Measurements from ENCODE around the gene MPL.
A peak's percentile ranks its signal among the peaks of the same experiment; 100 is the strongest.
"Not testable (repeated sequence)": the region's sequence is repeated elsewhere in the genome, so short reads cannot be mapped to it uniquely, and the experiment has no call there.

The MPL gene

GRCh38 chr1:43358121-43358745 lies 20.6 kb downstream of the MPL start:
- peak; percentile 9 to 45 for DNase-seq

DNA sequence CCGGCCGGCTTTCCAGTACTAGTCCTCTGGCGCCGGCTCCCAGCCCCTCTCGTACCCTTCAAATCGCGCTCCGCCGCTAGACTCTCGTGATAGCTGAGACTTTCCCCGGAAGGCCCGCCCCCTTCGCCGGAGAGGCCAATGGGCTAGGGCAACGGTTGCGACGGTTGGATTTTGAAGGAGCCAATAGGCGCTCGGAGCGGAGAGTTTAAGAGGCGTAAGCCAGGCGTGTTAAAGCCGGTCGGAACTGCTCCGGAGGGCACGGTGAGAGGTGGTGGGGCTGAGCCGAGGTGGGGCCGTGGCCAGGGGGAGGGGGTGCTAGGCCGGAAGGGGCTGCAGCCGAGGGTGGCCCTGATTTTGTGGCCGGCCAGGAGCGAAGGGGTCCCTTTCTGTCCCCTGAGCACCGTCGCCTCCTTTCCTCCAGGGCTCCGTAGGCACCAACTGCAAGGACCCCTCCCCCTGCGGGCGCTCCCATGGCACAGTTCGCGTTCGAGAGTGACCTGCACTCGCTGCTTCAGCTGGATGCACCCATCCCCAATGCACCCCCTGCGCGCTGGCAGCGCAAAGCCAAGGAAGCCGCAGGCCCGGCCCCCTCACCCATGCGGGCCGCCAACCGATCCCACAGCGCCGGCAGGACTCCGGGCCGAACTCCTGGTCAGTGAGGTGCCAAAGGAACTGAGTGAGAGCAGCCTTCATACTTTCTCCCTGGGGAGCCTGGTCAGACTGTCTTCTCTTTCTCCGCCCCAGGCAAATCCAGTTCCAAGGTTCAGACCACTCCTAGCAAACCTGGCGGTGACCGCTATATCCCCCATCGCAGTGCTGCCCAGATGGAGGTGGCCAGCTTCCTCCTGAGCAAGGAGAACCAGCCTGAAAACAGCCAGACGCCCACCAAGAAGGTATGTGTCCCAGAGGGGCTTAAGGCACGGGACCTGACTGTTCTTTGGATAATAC lies 21.4 kb downstream of the MPL start, which contains the start of gene CDC20:
Gene CDC20, plus strand, starts transcription at position 236 of the 948 bp plus-strand sequence. Its CDS starts 235 bp downstream, at position 471.
- DNase-seq: peak; percentile 96 to 97

DNA sequence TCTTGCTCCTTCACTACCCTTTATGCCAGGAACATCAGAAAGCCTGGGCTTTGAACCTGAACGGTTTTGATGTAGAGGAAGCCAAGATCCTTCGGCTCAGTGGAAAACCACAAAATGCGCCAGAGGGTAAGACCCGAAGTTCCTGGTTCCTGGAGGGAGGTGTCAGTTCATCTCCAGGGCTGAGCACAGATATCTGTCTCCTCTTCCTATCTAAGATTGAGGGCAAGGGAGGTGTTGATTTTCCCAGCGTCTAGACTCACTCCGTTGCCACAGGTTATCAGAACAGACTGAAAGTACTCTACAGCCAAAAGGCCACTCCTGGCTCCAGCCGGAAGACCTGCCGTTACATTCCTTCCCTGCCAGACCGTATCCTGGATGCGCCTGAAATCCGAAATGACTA lies 22.1 kb downstream of the MPL start:
- DNase-seq: no peak

DNA sequence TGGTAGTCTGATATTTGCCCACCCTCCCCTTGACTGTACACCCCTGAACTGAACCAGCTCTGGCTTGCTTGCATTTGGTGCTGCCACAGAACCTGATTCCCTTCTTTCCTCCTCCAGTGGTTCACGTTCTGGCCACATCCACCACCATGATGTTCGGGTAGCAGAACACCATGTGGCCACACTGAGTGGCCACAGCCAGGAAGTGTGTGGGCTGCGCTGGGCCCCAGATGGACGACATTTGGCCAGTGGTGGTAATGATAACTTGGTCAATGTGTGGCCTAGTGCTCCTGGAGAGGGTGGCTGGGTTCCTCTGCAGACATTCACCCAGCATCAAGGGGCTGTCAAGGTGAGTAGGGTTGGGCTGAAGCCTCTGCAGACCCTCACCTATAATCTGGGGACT lies 23.0 kb downstream of the MPL start:
- no peak for DNase-seq

DNA sequence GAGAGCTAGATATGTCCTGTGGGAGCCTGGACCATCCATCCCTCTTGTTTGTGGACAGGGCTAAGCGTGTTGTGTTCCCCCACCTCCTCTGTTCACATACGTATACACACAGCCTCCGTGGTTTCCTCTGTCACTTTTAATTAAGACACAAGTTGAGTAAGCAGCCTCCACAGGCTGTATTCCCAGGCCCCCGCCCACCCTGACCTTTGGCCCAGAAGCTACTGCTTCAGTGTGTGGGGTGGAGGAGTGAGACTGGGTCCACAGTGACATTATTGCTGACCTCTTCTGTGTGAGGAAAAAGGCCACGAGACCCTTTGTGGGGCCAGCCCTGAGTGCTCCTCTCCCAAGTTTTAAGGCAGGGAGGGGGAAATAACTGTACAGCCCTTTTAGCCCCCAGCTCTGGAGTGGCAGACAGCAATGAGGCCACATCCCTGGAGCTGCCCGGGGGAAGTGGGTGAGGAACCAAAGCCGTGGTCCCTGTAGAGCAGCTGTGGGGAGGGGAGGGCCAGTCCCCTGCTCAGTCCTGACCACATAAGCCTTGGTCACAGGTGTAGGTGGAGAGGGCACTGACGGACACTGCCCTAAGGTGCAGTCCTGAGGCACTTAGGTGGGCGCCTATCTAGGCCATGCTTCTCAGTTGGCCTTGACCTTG lies 25.8 kb downstream of the MPL start:
- no peak for DNase-seq

DNA sequence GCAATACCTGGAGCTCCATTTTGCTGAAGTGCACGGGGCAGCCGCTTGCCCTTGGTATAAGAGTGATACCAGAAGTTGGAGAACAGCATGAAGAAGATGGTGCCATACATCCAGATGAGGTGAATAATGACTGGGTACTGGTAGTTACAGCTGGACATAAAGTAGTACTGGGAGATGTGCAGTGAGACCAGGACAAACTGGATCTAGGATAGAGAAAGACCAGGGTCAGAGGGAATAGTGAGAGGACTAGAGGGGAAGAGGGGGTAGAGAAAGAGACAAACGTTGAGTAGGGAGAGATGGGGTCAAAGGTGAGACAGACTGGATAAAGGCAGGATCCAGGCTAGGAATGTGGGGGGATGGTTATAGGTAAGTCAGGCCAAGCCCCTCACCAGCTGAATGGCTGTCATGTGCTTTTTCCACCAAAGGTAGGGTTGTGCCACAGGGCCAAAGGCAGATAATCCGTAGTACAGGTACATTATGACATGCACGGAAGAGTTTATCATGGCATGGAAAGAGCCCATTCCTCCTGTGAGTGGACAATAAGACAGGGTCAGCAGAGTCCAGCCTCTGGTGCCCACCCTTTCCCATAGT lies 26.4 kb downstream of the MPL start:
- DNase-seq: no peak

DNA sequence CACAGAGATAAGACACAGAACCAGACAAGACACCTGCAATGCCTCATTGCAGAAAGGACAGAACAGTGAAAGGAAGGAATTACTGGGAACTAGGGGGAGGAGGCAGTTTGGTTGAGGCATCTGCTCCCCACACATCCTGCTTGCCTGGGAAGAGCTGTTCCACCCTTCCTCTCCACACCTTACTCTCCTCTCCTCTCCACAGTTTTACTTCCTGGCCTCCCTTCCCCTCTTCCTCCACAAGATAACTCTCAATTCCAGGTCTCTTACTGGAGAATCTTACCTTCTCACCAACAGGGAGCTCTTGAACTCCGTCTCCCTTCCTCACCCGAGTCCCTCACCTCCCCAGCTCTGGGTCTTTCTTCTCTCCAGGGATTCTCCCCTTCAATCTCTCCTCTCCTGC lies 28.1 kb downstream of the MPL start:
- DNase-seq: no peak

DNA sequence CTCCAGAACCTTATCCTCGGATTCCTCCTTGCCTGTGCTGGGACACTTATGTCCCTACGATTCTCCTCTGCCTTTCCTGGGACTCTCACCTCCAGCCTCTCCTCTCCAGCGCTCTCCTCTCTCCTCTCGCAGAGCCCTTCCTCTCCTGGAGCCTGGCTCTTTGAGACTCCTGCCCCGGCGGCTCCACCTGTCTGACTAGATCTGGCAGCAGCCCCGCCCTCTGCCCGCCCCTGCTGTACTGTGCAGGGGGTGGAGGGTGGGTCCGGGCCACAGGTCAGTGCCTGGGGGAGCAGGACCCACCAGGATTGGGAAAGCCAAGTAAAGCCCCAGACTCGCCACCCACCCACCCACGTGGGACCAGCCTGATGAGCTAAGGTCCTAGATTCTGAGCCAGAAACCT lies 28.6 kb downstream of the MPL start:
- DNase-seq: no peak

DNA sequence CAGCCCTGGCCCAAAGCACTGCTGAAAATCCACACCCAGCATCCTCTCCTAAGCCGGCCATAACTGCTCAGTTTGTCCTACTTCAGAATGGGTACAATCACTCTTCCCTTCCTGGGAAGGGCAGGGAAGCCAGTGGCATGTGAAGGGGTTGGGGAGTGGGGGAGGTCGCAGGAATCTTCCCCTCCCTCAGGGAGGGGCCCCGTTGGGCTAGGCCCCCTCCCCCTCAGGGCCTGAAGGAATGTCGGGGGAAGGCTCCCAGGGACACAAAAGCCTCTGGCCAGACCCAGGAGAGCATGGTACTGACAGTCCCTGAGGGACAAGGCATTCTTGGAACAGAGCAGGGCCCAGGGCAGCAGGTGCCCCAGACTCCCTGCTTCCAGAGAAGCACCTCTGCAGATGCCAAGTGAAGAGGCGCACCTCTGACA lies 29.0 kb downstream of the MPL start:
- DNase-seq: no peak

DNA sequence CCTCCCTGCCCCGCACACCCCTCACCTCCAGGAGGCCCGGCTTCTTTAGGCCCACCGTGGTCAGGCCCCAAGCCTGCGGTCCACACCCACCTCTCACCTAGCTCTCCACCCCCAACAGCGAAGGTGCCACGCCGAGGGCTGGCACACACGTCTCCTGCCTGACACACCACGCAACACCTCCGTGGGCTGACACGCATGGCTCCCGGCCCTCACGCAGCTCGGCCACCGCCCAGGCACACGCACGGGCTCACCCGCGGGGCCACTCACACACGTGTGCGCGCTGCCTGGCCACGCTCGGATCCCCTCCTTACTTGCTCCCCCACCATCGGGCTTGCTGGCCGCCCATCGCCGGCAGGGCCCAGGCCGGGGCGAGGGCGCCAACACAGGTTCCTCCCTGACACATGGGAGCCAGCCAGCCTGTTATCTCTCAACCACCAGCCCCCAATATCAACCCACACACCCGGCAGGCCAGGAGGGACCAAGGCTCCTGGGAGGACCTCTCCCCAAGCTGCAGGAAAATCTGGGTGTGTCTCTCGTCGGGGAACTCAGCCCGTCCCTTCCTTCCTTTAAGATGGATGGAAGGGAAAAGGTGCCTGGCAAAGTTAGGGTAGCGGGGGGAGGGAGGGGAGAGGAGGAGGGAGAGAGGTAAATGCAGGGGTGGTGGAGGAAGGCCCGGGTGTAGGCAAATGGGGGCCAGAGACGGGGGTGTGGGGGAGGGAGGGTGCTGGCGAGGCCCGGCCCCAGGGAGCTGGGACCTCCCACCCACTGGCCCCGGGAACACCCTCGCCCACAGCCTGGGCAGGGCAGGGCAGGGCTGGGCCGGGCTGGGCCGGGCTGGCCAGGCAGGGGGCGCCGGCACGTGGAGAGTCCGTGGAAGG lies 29.6 kb downstream of the MPL start:
- no peak for DNase-seq

- peak; percentile 63 to 76 for DNase-seq
Measured at GRCh38 chr1:43367904-43368645, 30.5 kb downstream of the MPL start, which contains the start of gene ELOVL1. ELOVL1 (minus strand) TSS chr1:43368011; CDS start chr1:43365609, 2,402 bp downstream.

DNA sequence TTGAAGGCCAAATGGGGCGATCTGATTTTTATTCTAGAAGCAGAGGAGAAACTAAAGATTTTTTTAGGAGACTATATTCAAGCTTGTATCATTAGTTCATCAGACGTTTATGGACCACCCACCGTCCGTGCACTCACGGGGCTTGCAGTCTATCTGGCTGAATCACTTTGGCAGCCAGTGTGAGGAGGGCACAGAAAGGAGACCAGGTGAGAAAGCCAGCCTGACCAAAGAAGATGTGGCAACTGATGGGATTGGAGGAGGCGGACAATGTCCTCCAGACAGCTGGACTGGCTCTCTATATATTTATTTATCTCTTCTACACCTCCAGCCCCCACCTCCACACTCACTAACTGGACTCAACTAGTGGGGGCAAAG lies 31.0 kb downstream of the MPL start:
- no peak for DNase-seq

- not testable (repeated sequence) for DNase-seq
Measured at GRCh38 chr1:43369779-43370178, 32.2 kb downstream of the MPL start.

DNA sequence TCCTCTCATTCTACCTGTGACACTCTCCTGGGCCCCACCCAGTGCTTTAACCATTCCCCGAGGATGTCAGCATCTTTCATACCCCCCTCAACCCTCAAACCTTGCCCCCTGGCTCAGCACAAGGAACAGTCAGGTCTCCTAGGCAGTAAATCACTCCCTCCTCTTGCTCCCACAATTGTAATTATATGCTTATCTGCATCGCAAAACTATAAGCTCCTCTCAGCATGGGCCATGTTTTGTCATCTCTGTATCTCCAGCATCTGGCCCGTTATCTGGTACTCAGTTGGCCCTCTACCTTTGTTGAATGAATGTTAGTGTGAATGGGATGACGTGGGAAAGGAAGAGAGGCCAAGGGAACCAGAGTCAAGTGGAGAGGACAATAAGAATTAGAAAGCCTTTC lies 32.9 kb downstream of the MPL start:
- DNase-seq: no peak

GRCh38 chr1:43372172-43372571 lies 34.6 kb downstream of the MPL start:
- no peak for DNase-seq

- DNase-seq: no peak
Measured at GRCh38 chr1:43373066-43373940, 35.7 kb downstream of the MPL start.

DNA sequence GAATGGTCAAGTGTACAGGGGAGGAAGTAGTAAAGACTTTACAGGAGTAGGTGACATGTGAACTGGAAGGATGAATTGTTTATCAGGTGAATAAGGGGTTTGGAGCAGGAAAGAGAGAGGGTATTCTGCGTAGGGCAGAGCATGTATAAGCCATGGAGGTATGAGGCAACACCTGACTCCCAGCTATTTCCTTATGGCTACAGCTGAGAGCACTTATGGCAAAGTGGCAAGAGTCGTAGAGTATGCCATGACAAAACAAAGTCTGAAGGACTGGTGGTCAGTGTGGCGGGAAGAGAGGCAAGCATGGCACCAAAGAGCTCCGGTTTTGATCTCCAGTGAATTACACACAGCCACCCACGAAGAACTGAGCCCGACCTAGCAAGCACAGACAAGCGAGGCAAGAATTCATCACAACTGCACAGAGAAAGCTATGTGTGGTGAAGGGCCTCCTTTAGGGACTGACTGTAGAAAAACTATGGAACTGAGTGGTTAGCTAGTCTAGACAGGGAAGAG lies 39.2 kb downstream of the MPL start:
- no peak for DNase-seq

- DNase-seq: no peak
Measured at GRCh38 chr1:43377831-43378230, 40.2 kb downstream of the MPL start.

DNA sequence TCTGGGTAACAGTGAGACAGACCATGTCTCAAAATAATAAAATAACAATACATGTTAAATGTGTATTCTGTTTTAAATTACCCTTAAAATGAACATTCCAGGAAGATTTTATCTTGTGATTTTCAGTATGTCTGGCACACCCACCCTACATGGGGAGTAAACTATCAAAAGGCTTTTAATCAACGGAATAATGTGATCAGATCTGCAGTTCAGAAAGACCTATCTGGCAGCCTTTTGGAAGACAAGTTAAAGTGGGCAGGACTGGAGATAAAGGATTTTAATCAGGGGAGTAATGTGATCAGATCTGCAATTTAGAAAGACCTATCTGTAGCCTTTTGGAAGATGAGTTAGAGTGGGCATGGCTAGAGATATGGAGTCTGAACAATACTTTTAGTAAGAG lies 41.9 kb downstream of the MPL start:
- DNase-seq: no peak

- no peak for DNase-seq
Measured at GRCh38 chr1:43381612-43382011, 44.0 kb downstream of the MPL start.
